Body of pancreas (tissue), 4 donors: Measurements from ENCODE around the gene SMURF2. TPM values are rescaled to one million over a fixed set of nuclear protein-coding genes. Genes with fewer than 3 reads are reported as not detected.

Experiments used
- ATAC-seq: fragments of 150-250 bp; one replicate; pipeline ENCODE4 v1.9.1; 2016
- DNase-seq, 4 donors: peaks; one replicate each; pipeline ENCODE4 v3.0.0-alpha.2; 2019
- H3K27ac ChIP-seq, 4 donors: fragments of 200-600 bp; sonication (generic); 1 replicate in 3 of 4; 2 replicates in 1 of 4; pipeline versions ENCODE4 v1.5.1 to v1.6.1; 2016 to 2019; ENCODE audit warnings: mild to moderate bottlenecking in 1 of 4, mixed read lengths in 1 of 4, moderate library complexity in 1 of 4
- H3K27me3 ChIP-seq, 2 donors: fragments of 200-600 bp; sonication (generic); one replicate each; pipeline ENCODE4 v1.6.0; 2016; ENCODE audit warnings: mild to moderate bottlenecking in 1 of 2
- H3K36me3 ChIP-seq, 2 donors: fragments of 200-600 bp; sonication (generic); replicated peaks in 1 of 2; 2 replicates each; pipeline ENCODE4 v1.5.1; 2016; ENCODE audit warnings: low read depth in 2 of 2; ENCODE audit not compliant: insufficient read depth in 1 of 2
- H3K4me1 ChIP-seq: fragments of 200-600 bp; sonication (generic); one replicate; pipeline ENCODE4 v1.6.0; 2016
- H3K4me3 ChIP-seq, 2 donors: fragments of 200-600 bp; sonication (generic); 1 replicate in 1 of 2; 2 replicates in 1 of 2; pipeline ENCODE4 v1.5.1; 2016 to 2019
- H3K9me3 ChIP-seq, 3 donors: fragments of 200-600 bp; sonication (generic); 1 replicate in 2 of 3; 2 replicates in 1 of 3; pipeline ENCODE4 v1.5.1; 2016
- POLR2A ChIP-seq, 3 donors: fragments of 450-650 bp; IDR thresholded peaks; one replicate each; pipeline ENCODE4 v1.6.1; 2016; ENCODE audit warnings: antibody characterized with exemption in 3 of 3, mild to moderate bottlenecking in 2 of 3
- WGBS, 2 donors: methylation state at CpG; one replicate each; pipeline ENCODE4 v1.1.5; 2017; 5-methylcytosine and 5-hydroxymethylcytosine counted together
- intact Hi-C: fragments of 100-400 bp; cut with DNase I; formaldehyde crosslinking; loops from one replicate; pipeline ENCODE4 v1.15.1; 2023
- total RNA-seq, 2 donors: library from RNA; depleted of rRNA; stranded (reverse); fragments of >200 nt; gene quantifications; one replicate each; pipeline ENCODE4 v1.1.0, GENCODE V29; 2016
- TF ChIP-seq, protein P1 (sequence below), 7 experiments: fragments of 450-650 bp in 4 of 7; fragments of 200-600 bp in 3 of 7; sonication (generic) in 3 of 7; IDR thresholded peaks; one replicate each; pipeline ENCODE4 v1.5.1; 2016 to 2019; ENCODE audit warnings: antibody characterized with exemption in 7 of 7

Gene SMURF2
- total RNA-seq, 2 donors from 2014 or later: 10.6 to 15.5 TPM

DNA sequence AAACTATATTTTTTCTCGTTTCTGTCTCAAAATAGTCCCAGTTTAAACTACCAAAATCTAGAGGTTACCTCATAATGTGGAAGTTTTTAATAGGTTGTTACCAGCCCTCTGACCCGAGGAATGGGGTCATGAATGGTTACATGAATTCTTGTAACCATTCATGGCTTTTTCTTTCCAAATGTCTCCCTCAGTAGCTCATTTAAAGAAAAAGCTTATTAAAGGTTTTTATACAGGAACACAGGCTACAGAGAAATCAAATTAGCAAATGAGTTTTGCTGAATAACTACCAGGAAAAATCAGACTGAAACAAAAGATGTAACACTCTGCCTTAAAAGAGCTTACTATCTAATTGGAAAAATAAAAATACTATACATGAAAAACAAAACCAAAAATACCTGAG is 63.4 kb downstream of the SMURF2 start:
- no peaks in the 10 kb centered on the region for H3K27me3 ChIP-seq
- TF ChIP-seq, protein P1, sequence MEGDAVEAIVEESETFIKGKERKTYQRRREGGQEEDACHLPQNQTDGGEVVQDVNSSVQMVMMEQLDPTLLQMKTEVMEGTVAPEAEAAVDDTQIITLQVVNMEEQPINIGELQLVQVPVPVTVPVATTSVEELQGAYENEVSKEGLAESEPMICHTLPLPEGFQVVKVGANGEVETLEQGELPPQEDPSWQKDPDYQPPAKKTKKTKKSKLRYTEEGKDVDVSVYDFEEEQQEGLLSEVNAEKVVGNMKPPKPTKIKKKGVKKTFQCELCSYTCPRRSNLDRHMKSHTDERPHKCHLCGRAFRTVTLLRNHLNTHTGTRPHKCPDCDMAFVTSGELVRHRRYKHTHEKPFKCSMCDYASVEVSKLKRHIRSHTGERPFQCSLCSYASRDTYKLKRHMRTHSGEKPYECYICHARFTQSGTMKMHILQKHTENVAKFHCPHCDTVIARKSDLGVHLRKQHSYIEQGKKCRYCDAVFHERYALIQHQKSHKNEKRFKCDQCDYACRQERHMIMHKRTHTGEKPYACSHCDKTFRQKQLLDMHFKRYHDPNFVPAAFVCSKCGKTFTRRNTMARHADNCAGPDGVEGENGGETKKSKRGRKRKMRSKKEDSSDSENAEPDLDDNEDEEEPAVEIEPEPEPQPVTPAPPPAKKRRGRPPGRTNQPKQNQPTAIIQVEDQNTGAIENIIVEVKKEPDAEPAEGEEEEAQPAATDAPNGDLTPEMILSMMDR (IDR thresholded peaks at IDR 0.05): no peak
- no peak for TF ChIP-seq POLR2A (IDR thresholded peaks at IDR 0.05)
- H3K9me3 ChIP-seq: no peaks in the 10 kb centered on the region
- H3K4me1 ChIP-seq: no peaks in the 10 kb centered on the region
- no peaks in the 10 kb centered on the region for H3K36me3 ChIP-seq
- DNase-seq (no peak), ATAC-seq (no peak)
- no peak overlapping the region for H3K27ac ChIP-seq
- WGBS, 2 donors: 74 to 76% methylated on average over 2 of the region's 2 CpGs
- no peak overlapping the region for H3K4me3 ChIP-seq
- intact Hi-C loops: no loop called here

DNA sequence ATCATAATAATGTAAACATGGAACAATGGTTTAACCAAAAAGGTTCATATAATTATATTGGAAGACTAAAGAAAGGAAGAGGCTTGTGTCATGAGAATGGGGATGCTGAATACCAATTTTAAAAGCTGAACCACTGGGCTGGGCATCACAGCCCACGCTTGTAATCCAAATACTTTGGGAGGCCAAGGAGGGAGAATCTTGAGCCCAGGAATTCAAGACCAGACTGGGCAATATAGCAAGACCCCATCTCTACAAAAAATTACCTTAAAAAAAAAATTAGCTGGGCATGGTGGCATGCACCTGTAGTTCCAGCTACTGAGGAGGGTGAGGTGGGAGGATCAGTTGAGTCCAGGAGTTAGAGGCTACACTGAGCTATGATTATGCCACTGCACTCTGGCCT is 65.1 kb downstream of the SMURF2 start:
- H3K4me3 ChIP-seq: no peak overlapping the region
- TF ChIP-seq POLR2A (IDR thresholded peaks at IDR 0.05): no peak
- TF ChIP-seq, protein P1 (IDR thresholded peaks at IDR 0.05): no peak
- H3K27me3 ChIP-seq: no peaks in the 10 kb centered on the region
- intact Hi-C loops: no loop called here
- no peaks in the 10 kb centered on the region for H3K4me1 ChIP-seq
- DNase-seq (no peak), ATAC-seq (no peak)
- no peak overlapping the region for H3K27ac ChIP-seq
- H3K9me3 ChIP-seq: no peaks in the 10 kb centered on the region
- peaks cover 0 to 4% of the 10 kb centered on the region in 2 donors for H3K36me3 ChIP-seq
- WGBS, 2 donors: 90 to 96% methylated on average over 1 of the region's 1 CpG

DNA sequence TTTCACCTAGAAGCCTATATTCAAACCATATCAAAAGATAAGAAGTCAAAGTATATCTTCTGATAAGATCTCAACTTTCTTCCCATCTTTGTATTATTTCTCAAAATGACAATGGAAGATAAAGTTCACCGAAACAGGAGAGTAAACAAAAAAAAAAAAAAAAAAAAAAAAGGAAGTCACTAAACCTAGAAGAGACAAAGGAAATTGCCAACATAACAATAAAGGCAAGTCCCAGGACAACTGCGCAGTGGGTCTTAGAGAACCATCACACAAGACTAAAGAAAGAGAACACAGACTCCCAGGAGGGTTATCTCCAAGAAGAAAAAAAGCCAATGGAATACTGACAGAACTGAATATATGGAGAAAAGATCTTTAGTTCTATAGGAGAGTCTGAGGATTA is 65.7 kb downstream of the SMURF2 start:
- H3K9me3 ChIP-seq: no peaks in the 10 kb centered on the region
- H3K27me3 ChIP-seq: no peaks in the 10 kb centered on the region
- H3K4me1 ChIP-seq: no peaks in the 10 kb centered on the region
- no peak overlapping the region for H3K27ac ChIP-seq
- peaks cover 0 to 4% of the 10 kb centered on the region in 2 donors for H3K36me3 ChIP-seq
- WGBS, 2 donors: 73 to 74% methylated on average over 2 of the region's 2 CpGs
- ATAC-seq: no peak
- TF ChIP-seq, protein P1 (IDR thresholded peaks at IDR 0.05): no peak
- no peak for TF ChIP-seq POLR2A (IDR thresholded peaks at IDR 0.05)
- H3K4me3 ChIP-seq: no peak overlapping the region
- no peak for DNase-seq
- intact Hi-C loops: no loop called here

DNA sequence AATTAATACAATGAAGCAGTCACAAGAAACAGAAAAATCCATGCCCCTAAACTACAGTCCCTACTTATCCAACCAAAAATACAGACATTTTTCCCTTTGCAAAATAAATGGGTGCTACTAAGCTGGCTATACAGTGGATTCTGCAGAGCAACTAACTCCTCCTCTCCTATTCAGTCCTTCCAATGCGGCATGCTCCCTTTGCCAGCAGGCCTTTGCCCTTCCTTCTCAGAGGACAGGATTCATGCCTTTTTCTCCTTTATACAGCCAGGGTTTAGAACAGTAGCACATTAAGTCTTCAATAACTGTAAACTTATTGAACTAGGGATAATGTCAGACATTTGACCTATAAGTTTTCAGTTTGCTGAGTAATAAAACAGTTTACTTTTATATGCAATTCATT is 70.2 kb downstream of the SMURF2 start:
- intact Hi-C loops: no loop called here
- ATAC-seq: no peak
- Histone ChIP-seq H3K4me1 (no peaks in the 10 kb centered on the region), H3K9me3 (no peaks in the 10 kb centered on the region), H3K4me3 (no peak overlapping the region), H3K27ac (no peak overlapping the region), H3K36me3 (peaks cover 4 to 6% of the 10 kb centered on the region in 2 donors), H3K27me3 (no peaks in the 10 kb centered on the region)
- 95 to 100% methylated on average over 1 of the region's 1 CpG for WGBS, 2 donors
- no peak for DNase-seq
- no peak for TF ChIP-seq POLR2A (IDR thresholded peaks at IDR 0.05)
- TF ChIP-seq, protein P1 (IDR thresholded peaks at IDR 0.05): no peak

DNA sequence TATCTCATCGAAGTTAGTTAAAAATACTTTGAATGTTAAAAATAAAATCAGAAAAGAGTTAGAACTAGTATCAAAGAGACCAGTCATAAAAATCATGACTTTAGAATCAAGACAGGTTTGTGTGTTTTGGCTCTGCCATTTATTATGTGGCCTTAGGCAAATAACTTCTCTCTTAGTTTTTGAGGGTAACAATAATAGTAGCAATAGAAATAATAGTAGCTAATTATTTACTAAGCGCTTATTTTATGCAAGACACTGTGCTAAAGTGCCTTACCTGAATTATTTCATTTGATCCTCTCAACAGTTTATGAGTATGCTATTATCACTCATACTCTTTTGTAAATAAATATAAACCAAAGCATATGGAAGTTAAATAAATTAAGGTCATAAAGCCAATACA is 77.0 kb downstream of the SMURF2 start:
- H3K9me3 ChIP-seq: no peaks in the 10 kb centered on the region
- H3K4me3 ChIP-seq: no peak overlapping the region
- WGBS, 2 donors: 57 to 62% methylated on average over 2 of the region's 2 CpGs
- intact Hi-C loops: no loop called here
- peaks cover 0 to 17% of the 10 kb centered on the region in 2 donors for H3K36me3 ChIP-seq
- no peak for TF ChIP-seq POLR2A (IDR thresholded peaks at IDR 0.05)
- TF ChIP-seq, protein P1 (IDR thresholded peaks at IDR 0.05): no peak
- no peaks in the 10 kb centered on the region for H3K4me1 ChIP-seq
- no peaks in the 10 kb centered on the region for H3K27me3 ChIP-seq
- ATAC-seq (no peak), DNase-seq (no peak)
- H3K27ac ChIP-seq: no peak overlapping the region
